ENCODE measurements around the gene CERS4.
"Not testable (repeated sequence)": the region's sequence is repeated elsewhere in the genome, so short reads cannot be mapped to it uniquely, and the experiment has no call there.

CERS4 gene

DNA sequence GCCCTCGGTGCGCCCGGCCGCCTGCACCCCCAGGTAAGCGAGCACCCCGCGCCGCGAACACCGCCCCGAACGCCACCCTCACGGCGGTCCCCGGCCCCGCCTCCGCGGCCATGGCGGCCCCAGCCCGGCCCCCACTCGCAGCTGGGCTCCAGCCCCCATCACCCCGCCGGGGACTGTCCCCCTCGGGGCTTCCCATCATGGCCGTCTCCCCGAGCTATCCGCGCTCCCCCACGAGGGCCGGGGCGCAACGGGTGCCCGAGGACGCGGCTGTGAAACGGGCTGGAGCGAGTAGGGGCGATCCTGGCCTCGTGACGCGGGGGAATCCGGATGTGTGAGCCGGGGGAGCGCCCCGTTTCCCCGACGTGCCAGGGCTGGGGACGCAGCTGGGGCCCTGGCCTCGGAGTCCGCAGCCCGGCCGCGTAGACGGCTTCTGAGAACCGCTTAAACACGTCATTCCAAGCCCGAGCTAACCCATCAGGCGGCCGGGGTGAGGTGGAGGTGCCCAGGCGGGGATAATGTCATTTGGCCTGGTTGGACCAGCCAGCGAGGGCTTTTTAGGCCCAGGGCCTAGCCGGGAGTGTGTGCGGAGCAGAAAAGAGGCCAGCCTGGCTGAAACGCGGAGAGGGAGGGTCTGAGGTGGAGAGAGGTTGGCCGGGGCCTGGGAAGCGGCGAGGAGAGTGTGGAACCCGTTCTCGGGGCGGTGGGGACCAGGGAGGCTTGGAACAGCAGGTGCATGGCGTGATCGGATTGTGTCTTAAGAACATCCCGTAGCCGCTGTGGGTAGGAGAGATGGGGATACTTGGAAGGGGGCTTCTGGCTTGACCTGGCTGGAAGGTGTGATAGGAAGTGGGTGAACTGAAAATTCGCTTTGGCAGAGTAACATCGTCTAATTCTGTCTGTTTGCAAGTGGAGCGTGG is 550 bp downstream of the CERS4 start:
- in situ Hi-C loops (cut with MboI; ENCODE audit: low sequenced_read_pairs), result no loop called here

DNA sequence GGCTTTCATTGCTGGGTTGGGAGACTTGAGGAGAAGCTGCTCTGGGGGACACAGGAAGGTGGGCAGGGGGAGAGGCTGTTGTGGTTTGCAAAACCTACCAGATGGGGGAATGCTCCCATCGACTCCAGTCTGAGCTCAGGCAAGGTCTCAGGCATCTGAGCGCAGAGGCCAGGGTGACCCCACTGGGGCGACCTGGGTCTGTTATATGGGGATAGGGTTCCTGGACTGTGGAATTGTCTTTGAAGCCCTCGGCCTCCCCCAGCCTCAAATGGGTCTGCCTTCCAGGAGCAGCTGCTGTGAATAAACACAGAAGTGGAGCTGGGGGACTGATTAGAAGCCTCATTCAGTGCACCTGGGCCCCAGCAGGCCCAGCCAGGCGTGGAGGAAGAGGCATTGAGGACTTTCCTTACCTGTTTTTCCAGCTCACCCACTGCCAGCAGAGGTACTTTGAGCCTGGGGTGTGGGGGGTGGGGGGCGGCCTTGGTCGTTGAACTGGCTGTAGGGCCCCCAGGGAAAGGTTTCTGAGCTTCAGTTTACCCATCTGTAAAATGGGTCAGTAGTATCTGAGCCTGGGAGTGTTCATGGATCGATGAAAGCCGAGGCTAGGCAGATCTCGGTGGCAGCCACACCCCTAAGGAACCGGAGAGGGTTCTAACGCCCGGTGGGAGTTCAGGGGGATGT is 1.4 kb downstream of the CERS4 start:
- in situ Hi-C loops (cut with MboI; ENCODE audit: low sequenced_read_pairs), result no loop called here

DNA sequence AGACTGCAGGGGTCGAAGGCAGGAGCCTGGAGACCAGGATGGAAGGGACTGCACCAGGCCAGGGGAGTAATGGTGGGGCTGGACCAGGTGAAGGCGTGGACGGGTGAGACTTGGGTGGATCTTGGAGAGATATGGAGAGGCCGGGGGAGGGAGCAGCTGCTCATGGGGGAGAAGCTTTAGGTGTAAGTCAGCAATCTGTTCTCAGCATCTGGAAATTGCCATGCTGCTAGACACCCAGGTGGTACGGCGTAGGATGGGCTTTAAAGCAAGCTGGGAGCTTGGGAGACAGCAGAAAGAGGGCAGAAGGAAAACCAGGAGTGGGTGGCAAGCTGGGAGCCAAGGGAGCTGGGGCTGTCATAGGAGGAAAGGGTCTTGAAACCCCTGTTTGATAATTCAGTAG is 3.0 kb downstream of the CERS4 start:
- in situ Hi-C loops (cut with MboI; ENCODE audit: low sequenced_read_pairs), result no loop called here

DNA sequence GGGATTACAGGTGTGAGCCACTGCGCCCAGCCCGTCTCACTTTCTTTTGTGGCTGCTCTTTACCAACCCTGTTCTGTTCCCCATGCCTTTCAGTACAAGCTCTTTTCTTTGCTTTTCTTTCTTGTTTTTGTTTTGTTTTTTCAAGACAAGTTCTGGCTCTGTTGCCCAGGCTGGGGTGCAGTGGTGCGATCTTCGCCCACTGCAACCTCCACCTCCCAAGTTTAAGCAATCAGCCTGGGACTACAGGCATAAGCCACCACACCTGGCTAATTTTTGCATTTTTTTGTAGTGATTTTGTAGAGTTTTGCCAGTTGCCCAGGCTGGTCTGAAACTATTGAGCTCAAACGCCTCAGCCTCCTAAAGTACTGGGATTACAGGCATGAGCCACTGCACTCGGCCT is 3.7 kb downstream of the CERS4 start:
- in situ Hi-C loops (cut with MboI; ENCODE audit: low sequenced_read_pairs), result no loop called here

DNA sequence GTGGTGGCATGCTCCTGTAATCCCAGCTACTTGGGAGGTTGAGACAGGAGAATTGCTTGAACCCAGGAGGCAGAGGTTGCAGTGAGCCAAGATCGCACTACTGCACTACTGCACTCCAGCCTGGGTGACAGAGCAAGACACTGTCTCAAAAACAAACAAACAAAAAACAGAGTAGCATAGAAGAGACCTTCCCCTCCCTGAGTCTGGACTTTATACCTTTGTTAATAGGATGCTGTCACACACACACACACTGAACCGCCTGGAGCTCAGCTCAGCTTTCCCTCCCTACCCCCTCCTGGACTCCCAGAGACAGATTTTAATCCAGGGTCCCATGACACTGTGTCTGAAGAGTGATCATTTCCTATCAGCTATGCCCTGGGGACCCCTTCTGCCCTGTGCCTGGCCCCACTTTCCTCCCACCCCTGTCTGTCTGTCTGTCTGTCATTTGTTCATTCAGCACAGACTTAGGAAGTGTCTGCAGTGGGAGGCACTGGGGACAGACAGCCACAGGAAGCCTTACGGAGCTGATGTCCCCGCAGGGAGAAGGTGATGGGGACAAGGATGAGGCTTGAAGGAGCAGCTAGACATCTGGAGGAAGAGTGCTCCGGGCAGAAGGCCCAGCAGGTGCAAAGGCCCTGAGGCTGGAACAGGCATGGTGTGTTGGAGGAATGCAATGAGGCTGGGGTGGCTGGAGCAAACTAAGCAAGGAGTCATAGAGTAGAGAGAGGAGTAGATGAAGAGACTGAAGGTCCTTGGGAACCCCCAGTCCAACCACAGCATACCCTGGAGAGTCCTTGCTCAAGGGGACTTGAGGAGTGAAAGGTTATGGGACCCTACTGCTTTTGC is 4.9 kb downstream of the CERS4 start:
- in situ Hi-C loops (cut with MboI; ENCODE audit: low sequenced_read_pairs), result no loop called here

DNA sequence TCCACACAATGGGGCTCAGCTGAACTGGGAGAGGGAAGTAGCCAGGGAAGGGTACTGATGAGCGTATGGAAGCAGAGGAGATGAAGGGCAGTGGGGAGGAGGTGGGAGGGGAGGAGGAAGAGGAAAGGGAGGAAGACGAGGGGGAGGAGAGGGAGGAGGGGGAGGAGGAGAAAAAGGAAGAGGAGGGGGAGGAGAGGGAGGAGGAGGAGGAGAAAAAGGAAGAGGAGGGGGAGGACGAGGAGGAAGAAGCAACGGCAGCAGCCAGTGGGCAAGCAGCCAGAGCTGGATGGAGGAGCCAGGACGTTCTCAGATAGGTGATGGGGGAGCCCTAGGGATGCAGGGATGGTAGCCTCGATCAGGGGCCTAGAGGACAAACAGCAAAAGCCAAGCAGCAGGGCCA is 5.6 kb downstream of the CERS4 start:
- in situ Hi-C loops (cut with MboI; ENCODE audit: low sequenced_read_pairs), result no loop called here

DNA sequence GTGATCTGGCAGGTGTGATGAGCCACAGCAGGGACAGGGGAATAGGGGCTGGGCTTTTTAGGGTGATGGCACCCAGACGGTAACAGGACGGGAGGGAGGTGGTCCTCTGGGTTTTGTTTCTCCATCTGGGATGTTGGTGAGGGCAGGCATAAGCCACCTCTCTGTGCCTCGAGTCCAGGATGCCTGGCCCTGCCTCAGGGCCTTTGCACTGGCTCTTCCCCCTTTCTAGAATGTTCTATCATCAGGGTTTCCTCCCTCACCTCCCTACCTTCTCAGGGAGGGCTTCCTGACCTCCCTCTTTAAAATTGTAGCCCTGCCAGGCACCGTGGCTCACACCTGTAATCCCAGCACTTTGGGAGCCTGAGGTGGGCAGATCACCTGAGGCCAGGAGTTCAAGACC is 6.6 kb downstream of the CERS4 start:
- in situ Hi-C loops (cut with MboI; ENCODE audit: low sequenced_read_pairs), result no loop called here

DNA sequence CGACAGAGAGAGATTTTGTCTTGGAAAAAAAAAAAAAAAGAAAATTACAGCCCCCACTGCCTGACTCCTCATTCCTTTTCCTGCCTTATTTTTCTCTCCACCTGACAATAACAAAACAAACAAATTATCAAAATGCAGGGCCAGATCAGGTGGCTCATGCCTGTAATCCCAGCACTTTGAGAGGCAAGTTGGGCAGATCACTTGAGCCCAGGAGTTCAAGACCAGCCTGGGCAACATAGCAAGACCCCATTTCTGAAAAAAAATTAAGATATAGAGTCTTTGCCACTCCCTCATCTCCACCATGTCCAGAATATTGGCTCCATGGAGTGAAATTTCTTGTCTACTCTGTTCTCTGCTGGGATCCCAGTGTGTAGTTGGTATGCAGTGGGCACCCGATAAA is 7.2 kb downstream of the CERS4 start:
- in situ Hi-C loops (cut with MboI; ENCODE audit: low sequenced_read_pairs), result no loop called here

DNA sequence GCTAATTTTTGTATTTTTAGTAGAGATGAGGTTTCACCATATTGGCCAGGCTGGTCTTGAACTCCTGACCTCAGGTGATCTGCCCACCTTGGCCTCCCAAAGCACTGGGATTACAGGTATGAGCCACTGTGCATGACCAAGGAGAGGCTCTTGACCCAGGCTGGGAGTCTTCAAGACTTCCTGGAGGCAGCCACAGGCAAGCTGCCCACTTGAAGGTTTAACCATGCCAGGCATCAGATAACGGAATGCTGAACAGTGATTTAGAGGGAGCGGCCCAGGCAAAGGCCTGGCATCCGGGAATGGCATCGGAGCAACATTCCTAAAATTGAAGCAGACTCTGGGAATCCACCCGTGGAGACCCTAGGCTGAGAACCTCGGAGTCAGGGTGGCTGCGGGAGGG is 9.0 kb downstream of the CERS4 start:
- in situ Hi-C loops (cut with MboI; ENCODE audit: low sequenced_read_pairs), result not testable (repeated sequence)

DNA sequence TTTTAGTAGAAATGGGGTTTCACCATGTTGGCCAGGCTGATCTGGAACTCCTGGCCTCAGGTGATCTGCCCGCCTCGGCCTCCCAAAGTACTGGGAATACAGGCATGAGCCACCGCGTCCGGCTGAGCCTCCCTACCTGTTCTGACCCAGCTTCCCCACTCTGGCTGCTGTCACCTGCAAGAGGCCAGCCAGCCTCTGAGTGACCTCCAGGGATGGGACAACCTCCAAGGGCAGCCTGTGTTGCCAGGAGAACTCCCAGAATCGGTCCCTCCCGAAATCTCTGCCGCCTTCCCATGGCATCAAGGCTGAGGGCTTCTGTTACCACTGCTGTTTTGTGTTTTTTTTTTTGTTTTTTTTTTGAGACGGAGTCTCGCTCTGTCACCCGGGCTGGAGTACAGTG is 11.3 kb downstream of the CERS4 start:
- in situ Hi-C loops (cut with MboI; ENCODE audit: low sequenced_read_pairs), result no loop called here

DNA sequence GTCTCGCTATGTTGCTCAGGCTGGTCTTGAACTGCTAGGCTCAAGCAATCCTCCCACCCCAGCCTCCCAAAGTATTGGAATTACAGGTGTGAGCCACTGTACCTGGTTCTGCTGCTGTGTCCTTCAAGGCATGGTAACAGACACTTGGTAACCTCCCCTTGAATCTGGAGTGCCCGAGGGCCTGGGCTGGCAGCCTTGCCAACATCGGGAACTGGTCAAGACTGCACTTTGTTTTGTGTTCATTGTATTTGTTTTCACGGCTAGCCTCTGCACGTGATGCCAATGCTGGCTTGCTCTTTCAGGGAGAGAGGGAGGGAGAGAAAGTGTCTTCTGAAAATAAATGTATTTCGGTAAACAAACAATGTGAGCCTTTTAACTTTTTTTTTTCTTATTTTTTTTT is 12.0 kb downstream of the CERS4 start:
- in situ Hi-C loops (cut with MboI; ENCODE audit: low sequenced_read_pairs), result no loop called here

DNA sequence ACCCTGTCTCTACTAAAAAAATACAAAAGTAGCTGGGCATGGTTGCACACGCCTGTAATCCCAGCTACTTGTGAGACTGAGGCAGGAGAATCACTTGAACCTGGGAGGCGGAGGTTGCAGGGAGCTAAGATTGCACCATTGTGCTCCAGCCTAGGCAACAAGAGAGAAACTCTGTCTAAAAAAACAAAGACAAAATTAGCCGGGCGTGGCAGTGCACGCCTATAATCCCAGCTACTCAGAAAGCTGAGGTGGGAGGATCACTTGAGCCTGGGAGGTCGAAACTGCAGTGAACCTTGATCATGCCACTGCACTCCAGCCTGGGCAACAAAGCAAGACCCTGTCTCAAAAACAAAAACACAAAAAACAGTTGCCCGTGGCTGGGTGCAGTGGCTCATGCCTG is 14.3 kb downstream of the CERS4 start:
- in situ Hi-C loops (cut with MboI; ENCODE audit: low sequenced_read_pairs), result not testable (repeated sequence)

DNA sequence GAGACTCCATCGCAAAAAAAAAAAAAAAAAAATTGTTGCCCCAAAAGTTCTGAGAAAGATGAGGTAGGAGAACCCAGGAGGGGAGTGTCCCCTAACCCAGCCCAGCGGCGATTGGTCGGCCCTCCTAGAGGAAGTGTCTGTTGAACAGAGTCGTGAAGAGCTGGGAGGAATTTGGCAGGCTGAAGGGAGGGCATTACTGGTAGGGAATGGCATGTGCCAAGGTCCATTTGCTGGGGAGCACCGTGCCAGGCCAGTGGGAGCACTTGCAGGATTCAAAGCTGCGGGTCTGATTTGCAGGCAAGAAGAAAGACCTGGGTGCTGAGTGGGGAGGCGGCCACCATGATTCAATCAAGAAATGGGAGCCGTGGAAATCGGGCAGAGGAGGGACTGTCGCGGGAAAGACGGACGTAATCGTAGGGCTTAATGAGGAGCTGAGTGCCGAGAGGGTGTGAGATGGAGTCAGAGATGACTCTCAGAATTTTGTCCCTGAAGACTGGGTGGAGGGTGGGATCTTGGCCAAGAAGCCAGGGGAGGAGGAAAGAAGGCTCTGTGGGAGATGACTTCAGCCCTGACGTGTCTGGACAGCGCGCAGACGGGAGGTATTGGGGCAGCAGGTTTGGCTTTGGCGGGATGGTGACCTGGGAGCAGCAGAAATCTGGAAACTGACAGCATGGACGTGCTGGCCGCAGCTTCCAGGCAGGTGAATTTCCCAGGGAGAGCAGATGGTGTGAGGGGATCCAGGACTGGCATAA is 15.4 kb downstream of the CERS4 start:
- in situ Hi-C loops (cut with MboI; ENCODE audit: low sequenced_read_pairs), result no loop called here

DNA sequence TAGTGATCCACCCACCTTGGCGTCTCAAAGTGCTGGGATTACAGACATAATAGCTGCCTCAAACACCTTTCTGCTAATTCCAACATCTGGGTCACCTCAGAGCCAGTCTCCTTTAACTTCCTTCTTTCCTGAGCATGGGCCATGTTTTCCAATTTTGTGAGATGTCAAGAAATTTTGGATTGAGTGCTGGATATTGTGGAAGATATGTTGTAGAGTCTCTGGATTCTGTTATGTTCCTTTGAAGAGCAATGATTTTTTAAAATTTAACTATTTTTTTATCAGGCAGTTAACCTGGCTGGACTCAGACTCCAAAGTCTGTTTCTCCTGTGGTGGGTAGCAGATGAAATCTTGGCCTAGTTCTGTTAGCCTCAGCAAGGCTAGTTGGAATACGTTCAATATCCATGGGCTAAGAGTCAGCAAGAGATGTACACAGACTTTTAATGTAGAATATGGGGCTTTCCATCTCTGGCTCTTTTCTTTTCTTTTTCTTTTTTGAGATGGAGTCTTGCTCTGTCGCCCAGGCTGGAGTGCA is 22.0 kb downstream of the CERS4 start:
- in situ Hi-C loops (cut with MboI; ENCODE audit: low sequenced_read_pairs), result no loop called here

DNA sequence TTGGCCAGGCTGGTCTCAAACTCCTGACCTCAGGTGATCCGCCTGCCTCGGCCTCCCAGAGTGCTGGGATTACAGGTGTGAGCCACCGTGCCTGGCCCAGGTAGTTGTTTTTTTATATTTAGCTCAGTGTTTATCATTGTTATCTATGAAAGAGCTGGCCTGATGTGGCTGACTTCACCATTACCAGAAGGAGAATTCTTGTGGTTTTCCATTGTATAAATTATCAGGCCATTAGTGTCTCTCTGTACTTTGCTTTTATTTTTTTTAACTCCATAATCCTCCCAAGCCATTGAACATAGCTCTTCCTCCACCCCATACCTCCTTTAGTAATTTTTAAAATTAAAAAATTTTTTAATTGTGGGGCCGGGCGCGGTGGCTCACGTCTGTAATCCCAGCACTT is 24.2 kb downstream of the CERS4 start:
- in situ Hi-C loops (cut with MboI; ENCODE audit: low sequenced_read_pairs), result no loop called here

DNA sequence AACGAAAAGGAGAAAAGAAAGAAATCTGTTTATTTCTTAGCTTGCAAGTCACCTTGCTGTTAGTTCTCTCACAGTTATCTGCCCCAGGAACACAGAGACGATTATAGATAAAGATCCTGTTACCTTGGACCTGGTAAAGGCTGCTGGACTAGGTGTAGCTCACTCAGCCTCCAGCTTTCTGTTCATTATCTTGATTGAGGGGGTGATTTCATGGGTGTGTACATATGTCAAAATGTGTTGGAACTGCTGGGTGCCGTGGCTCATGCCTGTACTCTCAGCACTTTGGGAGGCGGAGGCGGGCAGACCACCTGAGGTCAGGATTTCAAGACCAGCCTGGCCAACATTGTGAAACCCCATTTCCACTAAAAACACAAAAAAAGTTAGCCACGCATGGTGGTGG is 27.9 kb downstream of the CERS4 start:
- in situ Hi-C loops (cut with MboI; ENCODE audit: low sequenced_read_pairs), result no loop called here

DNA sequence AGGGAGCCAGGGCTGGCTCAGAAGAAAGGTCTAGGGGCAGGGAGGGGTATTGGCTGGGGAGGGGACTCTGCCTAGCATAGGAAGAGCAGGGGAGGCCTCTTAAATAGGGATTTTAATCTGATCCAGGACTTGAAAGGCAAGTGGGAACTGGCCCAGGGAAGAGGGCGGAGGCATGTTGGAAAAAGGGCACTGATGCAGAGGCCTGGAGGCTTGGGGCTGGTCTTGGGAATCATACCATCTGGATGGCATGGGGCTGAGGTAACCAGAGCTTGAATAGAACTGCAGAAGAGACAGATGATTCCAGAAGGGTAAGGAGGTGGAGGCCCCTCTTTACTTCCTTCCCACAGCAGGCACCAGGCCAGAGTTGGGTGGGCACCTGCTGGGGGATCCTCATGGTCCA is 29.1 kb downstream of the CERS4 start:
- in situ Hi-C loops (cut with MboI; ENCODE audit: low sequenced_read_pairs), result no loop called here

DNA sequence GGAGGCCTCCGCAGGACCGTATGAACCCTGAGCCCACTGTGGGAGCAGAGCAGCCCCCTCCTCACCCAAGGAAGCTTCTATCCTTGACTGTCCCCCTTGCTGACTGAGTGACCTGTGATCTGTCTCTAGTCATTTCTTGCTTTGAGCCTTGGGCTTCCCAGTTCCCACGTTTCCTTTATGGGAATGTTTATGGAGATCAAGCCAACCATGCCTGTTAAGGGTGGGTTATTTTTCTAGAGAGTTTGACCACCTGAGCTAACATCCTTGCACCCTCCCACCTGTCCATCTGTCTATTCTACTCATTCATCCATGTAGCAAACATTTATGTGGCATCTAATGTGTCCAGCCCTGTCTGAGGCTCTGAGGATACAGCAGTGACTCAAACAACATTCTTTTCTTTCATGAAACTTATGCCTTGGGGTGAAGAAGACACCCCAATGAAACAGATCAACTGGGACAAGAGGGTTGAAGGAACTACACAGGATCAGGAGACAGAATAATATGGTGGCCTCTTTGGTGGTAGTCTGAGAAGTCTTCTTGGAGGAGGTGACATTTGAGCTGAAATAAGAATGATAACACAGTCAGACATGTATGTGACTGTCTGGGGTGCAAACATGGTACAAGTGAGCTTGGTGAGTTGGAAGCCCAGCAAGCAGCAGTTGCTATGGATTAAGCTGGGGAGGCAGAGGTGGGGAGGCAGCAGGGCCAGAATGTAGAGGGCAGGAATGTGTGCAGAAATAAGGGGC is 30.5 kb downstream of the CERS4 start:
- in situ Hi-C loops (cut with MboI; ENCODE audit: low sequenced_read_pairs), result no loop called here

DNA sequence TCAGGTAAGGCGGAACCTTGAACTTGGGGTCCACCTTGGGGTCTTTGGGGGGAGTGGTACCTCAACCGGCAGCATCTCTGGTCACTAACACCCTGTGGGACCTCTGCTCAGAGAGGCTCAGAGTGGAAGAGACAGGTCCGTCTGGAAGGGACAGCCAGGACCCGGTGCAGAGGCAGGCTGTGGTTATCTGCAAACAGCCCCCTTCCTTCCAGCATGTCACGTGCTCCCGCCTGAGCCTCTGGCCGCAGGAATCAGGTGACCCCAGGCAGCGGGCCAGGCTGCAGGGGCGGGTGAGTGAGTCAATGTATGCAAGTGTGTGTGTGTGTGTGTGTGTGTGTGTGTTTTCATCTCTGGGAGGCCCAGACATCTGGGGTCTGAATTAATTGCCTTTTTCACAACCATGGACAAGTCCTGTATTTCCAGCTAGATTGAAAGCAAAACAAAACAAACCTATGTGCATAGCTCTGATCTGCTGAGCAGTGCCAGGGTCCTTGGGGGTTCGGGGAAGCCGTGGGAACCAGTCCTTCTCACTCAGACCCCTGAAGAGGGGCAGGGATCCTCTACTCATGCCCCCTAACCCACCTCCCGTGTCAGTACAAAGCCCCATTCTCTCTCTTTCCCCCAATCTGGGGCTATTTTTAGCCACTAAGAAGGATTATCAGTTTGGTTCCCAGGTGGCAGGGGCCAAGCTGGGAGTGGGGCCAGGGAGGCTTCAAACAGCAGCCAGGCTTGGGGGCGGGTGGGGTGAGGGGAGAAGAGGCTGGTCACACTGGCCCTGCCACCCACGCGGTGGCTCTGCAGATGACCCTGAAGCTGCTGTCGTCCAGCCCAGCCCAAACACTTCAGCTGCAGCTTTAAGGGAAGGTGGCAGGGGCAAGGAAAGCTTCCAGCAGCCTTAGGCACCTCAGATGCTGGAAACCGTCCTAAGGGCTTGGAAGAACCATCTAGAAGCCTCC is 31.4 kb downstream of the CERS4 start:
- in situ Hi-C loops (cut with MboI; ENCODE audit: low sequenced_read_pairs), result no loop called here
